ENCODE results near the gene PECR.
"Not testable (repeated sequence)": the region's sequence is repeated elsewhere in the genome, so short reads cannot be mapped to it uniquely, and the experiment has no call there.

PECR gene

GRCh38 chr2:216001216-216002100, 80.2 kb downstream of the PECR start:
- DNase-seq, result no peak
- no peak for ATAC-seq

- ATAC-seq (no peak), DNase-seq (no peak)
These were observed 83.0 kb downstream of the PECR start for GRCh38 chr2:215998636-215999035.

- DNase-seq, result no peak
- ATAC-seq, result no peak
These were observed 84.4 kb downstream of the PECR start for GRCh38 chr2:215997219-215997618.

GRCh38 chr2:215994911-215995310, 86.7 kb downstream of the PECR start:
- no peak for DNase-seq
- no peak for ATAC-seq

- not testable (repeated sequence) for DNase-seq, ATAC-seq
These were observed 92.9 kb downstream of the PECR start for GRCh38 chr2:215988556-215989207.

Data from stimulated activated naive CD8-positive, alpha-beta T cell treated with anti-CD3 and anti-CD28 coated beads, Interleukin-15, Interleukin-2, amounts not matched to agents 100 U/mL and 50 U/mL, for 24 hours (primary cell).